K562 (cell line): ENCODE measurements around the gene TEDDM1. TPM values are rescaled to one million over a fixed set of nuclear protein-coding genes. Genes with fewer than 3 reads are reported as not detected.

Experiments
- ATAC-seq: fragments of 200-7000 bp; cut with Tn5 transposase; 3 replicates; pipeline ENCODE4 v1.9.1; 2020; ENCODE audit warnings: moderate library complexity
- BruUV-seq: library from RNA; stranded (reverse); fragments of 400-500 nt; replicated peaks from 2 replicates; lab custom pipeline; 2021; lab: Mats Ljungman, UMichigan
- CTCF ChIA-PET: fragments of 300-600 bp; formaldehyde crosslinking; extraction: SDS; loops from one replicate; lab custom pipeline; 2021; ENCODE audit warnings: low intra/inter-chr PET ratio; lab: Yijun Ruan, JAX
- POLR2A ChIA-PET: fragments of 300-600, 350-650 bp; sonication (Branson Sonifier 250); formaldehyde crosslinking; extraction: SDS; loops from one replicate; lab custom pipeline; 2021; ENCODE audit warnings: antibody characterized with exemption, inconsistent platforms; lab: Yijun Ruan, JAX
- DNase-seq, 4 experiments: peaks; one replicate each; pipeline versions ENCODE4 v3.0.0 to v3.0.0-alpha.2; 2011 to 2018; ENCODE audit warnings: low spot score in 3 of 4, mixed read lengths in 3 of 4; ENCODE audit errors: extremely low read depth in 1 of 4
- FAIRE-seq: peaks from 2 replicates; lab custom pipeline; 2011; peaks lifted over from hg19 to GRCh38; lab: Jason Lieb, UNC
- H2AFZ ChIP-seq: 2 replicates; pipeline ENCODE4 v1.6.0; 2011; ENCODE audit warnings: low read depth, low read length, control low read depth, inconsistent platforms
- H3K27ac ChIP-seq: fragments of 200-600 bp; 3 replicates; pipeline ENCODE4 v1.8.0; 2011; ENCODE audit warnings: low read depth, mild to moderate bottlenecking, control low read depth, inconsistent platforms, low read length, moderate library complexity, mixed read lengths; ENCODE audit errors: extremely low read depth
- H3K27me3 ChIP-seq, 2 experiments: fragments of 300-600 bp in 1 of 2; 2 replicates in 1 of 2; 3 replicates in 1 of 2; pipeline versions ENCODE4 v1.6.0 to v1.8.0; 2011; ENCODE audit warnings: inconsistent platforms in 2 of 2, low read length in 2 of 2, mild to moderate bottlenecking in 1 of 2, mixed read lengths in 1 of 2, moderate library complexity in 1 of 2; ENCODE audit not compliant: control insufficient read depth in 2 of 2, insufficient read depth in 2 of 2
- H3K36me3 ChIP-seq: fragments of 300-600 bp; 3 replicates; pipeline ENCODE4 v1.8.0; 2011; ENCODE audit warnings: mild to moderate bottlenecking, low read length, inconsistent platforms; ENCODE audit not compliant: control insufficient read depth, insufficient read depth
- H3K4me1 ChIP-seq, 2 experiments: fragments of 200-600 bp in 1 of 2; replicated peaks in 1 of 2; 2 replicates in 1 of 2; 3 replicates in 1 of 2; pipeline versions ENCODE4 v1.5.1 to v1.8.0; 2011; ENCODE audit warnings: inconsistent platforms in 2 of 2, low read length in 2 of 2, mild to moderate bottlenecking in 1 of 2, mixed read lengths in 1 of 2, moderate library complexity in 1 of 2; ENCODE audit not compliant: control insufficient read depth in 2 of 2, insufficient read depth in 2 of 2
- H3K4me2 ChIP-seq: 2 replicates; pipeline ENCODE4 v1.6.1; 2011; ENCODE audit warnings: low read length, control low read depth, inconsistent platforms, mixed read lengths; ENCODE audit not compliant: insufficient read depth
- H3K4me3 ChIP-seq: fragments of 200-600 bp; sonication (generic), shearing (Covaris generic); 2 replicates; pipeline ENCODE4 v1.5.1; 2016; ENCODE audit warnings: control low read depth, inconsistent platforms
- H3K79me2 ChIP-seq: fragments of 200-600 bp; 3 replicates; pipeline ENCODE4 v1.8.0; 2011; ENCODE audit warnings: low read length, inconsistent platforms; ENCODE audit not compliant: control insufficient read depth, insufficient read depth
- H3K9ac ChIP-seq, 2 experiments: 2 replicates each; pipeline versions ENCODE4 v1.6.0 to v1.6.1; 2011; ENCODE audit warnings: low read depth in 2 of 2, low read length in 2 of 2, control low read depth in 1 of 2, inconsistent platforms in 1 of 2, mild to moderate bottlenecking in 1 of 2, mixed read lengths in 1 of 2; ENCODE audit not compliant: insufficient read depth in 1 of 2
- H3K9me1 ChIP-seq: one replicate; pipeline ENCODE4 v1.6.0; 2011; ENCODE audit warnings: inconsistent platforms, mild to moderate bottlenecking, low read length, moderate library complexity; ENCODE audit not compliant: control insufficient read depth, insufficient read depth
- H3K9me3 ChIP-seq: replicated peaks from 2 replicates; pipeline ENCODE4 v1.5.1; 2011; ENCODE audit warnings: low read depth, low read length, inconsistent platforms; ENCODE audit not compliant: control insufficient read depth, insufficient read depth
- H4K20me1 ChIP-seq: replicated peaks from 2 replicates; pipeline ENCODE4 v1.6.1; 2011; ENCODE audit warnings: low read length, inconsistent platforms, mixed read lengths; ENCODE audit not compliant: control insufficient read depth, insufficient read depth
- BMI1 ChIP-seq: fragments of 150-350 bp; IDR thresholded peaks from 2 replicates; pipeline ENCODE4 v1.6.1; 2014; ENCODE audit warnings: low read length
- EP400 ChIP-seq: fragments of 450-650 bp; IDR thresholded peaks from 2 replicates; pipeline ENCODE4 v1.6.1; 2017; ENCODE audit warnings: antibody characterized with exemption, mild to moderate bottlenecking, moderate library complexity
- HDAC6 ChIP-seq: IDR thresholded peaks from 2 replicates; pipeline ENCODE4 v1.6.1; 2012; ENCODE audit warnings: low read depth, mild to moderate bottlenecking, control low read depth, inconsistent platforms, low read length, moderate library complexity
- HIVEP1 ChIP-seq: fragments of 250-450 bp; sonication (Bioruptor Pico); IDR thresholded peaks from 2 replicates; pipeline ENCODE4 v1.4.0; 2020; ENCODE audit warnings: mild to moderate bottlenecking
- RBFOX2 ChIP-seq: fragments of 200-400 bp; formaldehyde crosslinking; IDR thresholded peaks from 2 replicates; pipeline ENCODE4 v1.6.1; 2017; ENCODE audit warnings: low read depth, mild to moderate bottlenecking, low read length, moderate library complexity
- SMAD1 ChIP-seq: fragments of 150-350 bp; IDR thresholded peaks from 2 replicates; pipeline ENCODE4 v1.6.1; 2014; ENCODE audit warnings: low read length, low read depth; ENCODE audit not compliant: partially characterized antibody
- WGBS: fragments of 100-300 bp; shearing (Covaris generic); methylation state at CpG from one replicate; pipeline ENCODE4 v1.1.6; 2016; ENCODE audit warnings: low coverage, mixed read lengths; ENCODE audit not compliant: insufficient coverage; ENCODE audit errors: missing lambda C conversion rate; 5-methylcytosine and 5-hydroxymethylcytosine counted together
- in situ Hi-C: fragments of 300-500 bp; cut with MboI; formaldehyde crosslinking; loops from 4 replicates; pipeline ENCODE4 v1.15.0; 2018; ENCODE audit warnings: inconsistent platforms, mixed read lengths
- intact Hi-C: fragments of 100-400 bp; cut with micrococcal nuclease; formaldehyde crosslinking; loops from 2 replicates; pipeline ENCODE4 v1.14.2; 2022
- polyA plus RNA-seq, 8 experiments: library from polyadenylated mRNA; depleted of rRNA in 4 of 8; stranded (reverse) in 5 of 8; unstranded in 3 of 8; fragments of >200 nt; fragmentation: Nextera tagmentation in 2 of 8; fragmentation: Illumina TruSeq in 1 of 8; extraction: Ambion mirVana in 2 of 8; extraction: Trizol in 1 of 8; gene quantifications; 2 replicates each; pipeline versions ENCODE4 v1.2.1 to v1.2.3, GENCODE V29; 2011 to 2014; ENCODE audit warnings: inconsistent platforms in 1 of 8, missing spikeins in 1 of 8
- total RNA-seq, 7 experiments: library from RNA; depleted of rRNA in 6 of 7; stranded (reverse); fragments of >200 nt in 6 of 7; fragmentation: Illumina TruSeq in 2 of 7; extraction: Trizol in 2 of 7; gene quantifications; 2 replicates each; pipeline versions ENCODE4 v1.2.1 to v1.2.3, GENCODE V29; 2011 to 2021; ENCODE audit warnings: low replicate concordance in 1 of 7
- TF ChIP-seq, protein P1 (sequence below): sonication (generic); formaldehyde crosslinking; IDR thresholded peaks from 2 replicates; pipeline ENCODE4 v1.8.0; 2023; ENCODE audit warnings: mild to moderate bottlenecking, missing genetic modification reagents

The TEDDM1 gene
- total and polyA plus RNA-seq, 9 of the 15 experiments (the other 6 are each of a cell fraction or from before 2014, with no cell fraction given) = not detected

- Histone ChIP-seq H3K36me3 (peaks cover 88% of the 10 kb centered on the region), H3K9me3 (no peaks in the 10 kb centered on the region), H3K4me1 (peaks cover 29 to 45% of the 10 kb centered on the region in 2 experiments; a peak in 4 of 5 replicates), H4K20me1 (peaks cover 43% of the 10 kb centered on the region), H3K4me3 (no peak overlapping the region), H2AFZ (no peak overlapping the region), H3K9me1 (peaks cover 27% of the 10 kb centered on the region), H3K4me2 (no peak overlapping the region), H3K9ac (no peak overlapping the region), H3K79me2 (peaks cover 74% of the 10 kb centered on the region), H3K27ac (no peak overlapping the region), H3K27me3 (no peaks in the 10 kb centered on the region)
- no TSS peak for BruUV-seq
- in situ Hi-C loops (no loop called here), intact Hi-C loops (no loop called here)
- ATAC-seq (no peak), FAIRE-seq (no peak), DNase-seq (no peak)
- no peak for TF ChIP-seq HIVEP1 (CRISPR knock-in tag)
- TF ChIP-seq RBFOX2 = 0 out of 2 replicates have a peak, but pooled peaks have one; percentile 2
- no peak for TF ChIP-seq HDAC6
- TF ChIP-seq EP400 = no peak
- no peak for TF ChIP-seq BMI1
- TF ChIP-seq SMAD1 = peak; percentile 31
- TF ChIP-seq, protein P1, sequence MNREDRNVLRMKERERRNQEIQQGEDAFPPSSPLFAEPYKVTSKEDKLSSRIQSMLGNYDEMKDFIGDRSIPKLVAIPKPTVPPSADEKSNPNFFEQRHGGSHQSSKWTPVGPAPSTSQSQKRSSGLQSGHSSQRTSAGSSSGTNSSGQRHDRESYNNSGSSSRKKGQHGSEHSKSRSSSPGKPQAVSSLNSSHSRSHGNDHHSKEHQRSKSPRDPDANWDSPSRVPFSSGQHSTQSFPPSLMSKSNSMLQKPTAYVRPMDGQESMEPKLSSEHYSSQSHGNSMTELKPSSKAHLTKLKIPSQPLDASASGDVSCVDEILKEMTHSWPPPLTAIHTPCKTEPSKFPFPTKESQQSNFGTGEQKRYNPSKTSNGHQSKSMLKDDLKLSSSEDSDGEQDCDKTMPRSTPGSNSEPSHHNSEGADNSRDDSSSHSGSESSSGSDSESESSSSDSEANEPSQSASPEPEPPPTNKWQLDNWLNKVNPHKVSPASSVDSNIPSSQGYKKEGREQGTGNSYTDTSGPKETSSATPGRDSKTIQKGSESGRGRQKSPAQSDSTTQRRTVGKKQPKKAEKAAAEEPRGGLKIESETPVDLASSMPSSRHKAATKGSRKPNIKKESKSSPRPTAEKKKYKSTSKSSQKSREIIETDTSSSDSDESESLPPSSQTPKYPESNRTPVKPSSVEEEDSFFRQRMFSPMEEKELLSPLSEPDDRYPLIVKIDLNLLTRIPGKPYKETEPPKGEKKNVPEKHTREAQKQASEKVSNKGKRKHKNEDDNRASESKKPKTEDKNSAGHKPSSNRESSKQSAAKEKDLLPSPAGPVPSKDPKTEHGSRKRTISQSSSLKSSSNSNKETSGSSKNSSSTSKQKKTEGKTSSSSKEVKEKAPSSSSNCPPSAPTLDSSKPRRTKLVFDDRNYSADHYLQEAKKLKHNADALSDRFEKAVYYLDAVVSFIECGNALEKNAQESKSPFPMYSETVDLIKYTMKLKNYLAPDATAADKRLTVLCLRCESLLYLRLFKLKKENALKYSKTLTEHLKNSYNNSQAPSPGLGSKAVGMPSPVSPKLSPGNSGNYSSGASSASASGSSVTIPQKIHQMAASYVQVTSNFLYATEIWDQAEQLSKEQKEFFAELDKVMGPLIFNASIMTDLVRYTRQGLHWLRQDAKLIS (CRISPR knock-in tag) = 0 out of 2 replicates have a peak, but pooled peaks have one; percentile 9
- WGBS = 89% methylated on average over 5 of the region's 5 CpGs
- POLR2A ChIA-PET = interaction anchor here (0.6 to 8.0 kb wide), 17 partner anchors 10 to 298 kb away, joined by 3 to 137 read pairs (median 4); no protein-coding TSS in a partner anchor
- CTCF ChIA-PET = no interaction called here
These were observed 13.5 kb downstream of the TEDDM1 start for GRCh38 chr1:182386980-182387379.
